K562 (cell line): ENCODE data around the gene IRAK3. TPM values are rescaled to one million over a fixed set of nuclear protein-coding genes. Genes with fewer than 3 reads are reported as not detected.
A peak's percentile ranks its signal among the peaks of the same experiment; 100 is the strongest.

Experiments used
- COPS2 ChIP-seq: fragments of 450-650 bp; conservative IDR thresholded peaks from 2 replicates; pipeline ENCODE4 v1.6.1; 2016; ENCODE audit warnings: mild to moderate bottlenecking, moderate library complexity
- DEAF1 ChIP-seq: fragments of 450-650 bp; formaldehyde crosslinking; IDR thresholded peaks from 2 replicates; pipeline ENCODE4 v1.4.0; 2020; ENCODE audit warnings: mild to moderate bottlenecking, moderate library complexity
- EP400 ChIP-seq: fragments of 450-650 bp; IDR thresholded peaks from 2 replicates; pipeline ENCODE4 v1.6.1; 2017; ENCODE audit warnings: antibody characterized with exemption, mild to moderate bottlenecking, moderate library complexity
- ETV6 ChIP-seq, 3 experiments: fragments of 150-350 bp in 1 of 3; sonication (generic) in 1 of 3; formaldehyde crosslinking in 1 of 3; IDR thresholded peaks; 2 replicates each; pipeline versions ENCODE4 v1.6.1 to v1.8.0; 2014 to 2022; ENCODE audit warnings: borderline replicate concordance in 2 of 3, low read depth in 2 of 3, antibody characterized with exemption in 1 of 3, low read length in 1 of 3, mild to moderate bottlenecking in 1 of 3, missing genetic modification reagents in 1 of 3
- FOXA1 ChIP-seq: fragments of 450-650 bp; IDR thresholded peaks from 2 replicates; pipeline ENCODE4 v1.6.1; 2016; ENCODE audit warnings: mild to moderate bottlenecking, borderline replicate concordance
- GTF2E2 ChIP-seq: fragments of 200-800 bp; sonication (Bioruptor generic); IDR thresholded peaks from 2 replicates; pipeline ENCODE4 v1.6.1; 2016; ENCODE audit warnings: missing genetic modification characterization, missing compliant biosample characterization
- GTF3C2 ChIP-seq: IDR thresholded peaks from 3 replicates; pipeline ENCODE4 v1.6.1; 2011; ENCODE audit warnings: borderline replicate concordance, mild to moderate bottlenecking, moderate library complexity; ENCODE audit not compliant: insufficient read length; ENCODE audit errors: extremely low read depth
- HLTF ChIP-seq: fragments of 450-650 bp; IDR thresholded peaks from 2 replicates; pipeline ENCODE4 v1.6.1; 2016
- KAT8 ChIP-seq: fragments of 450-650 bp; IDR thresholded peaks from 2 replicates; pipeline ENCODE4 v1.6.1; 2016; ENCODE audit warnings: low read depth, mild to moderate bottlenecking
- L3MBTL2 ChIP-seq: fragments of 450-650 bp; IDR thresholded peaks from 2 replicates; pipeline ENCODE4 v1.6.1; 2016; ENCODE audit warnings: mild to moderate bottlenecking, moderate library complexity
- SMAD3 ChIP-seq: fragments of 450-650 bp; formaldehyde crosslinking; conservative IDR thresholded peaks from 2 replicates; pipeline ENCODE4 v1.4.0; 2020; ENCODE audit warnings: mild to moderate bottlenecking
- TRIM25 ChIP-seq: fragments of 450-650 bp; IDR thresholded peaks from 2 replicates; pipeline ENCODE4 v1.7.0; 2016; ENCODE audit warnings: borderline replicate concordance
- U2AF2 ChIP-seq: fragments of 200-400 bp; formaldehyde crosslinking; optimal IDR thresholded peaks from 2 replicates; pipeline ENCODE3; 2017; ENCODE audit warnings: low read depth, mild to moderate bottlenecking, low read length
- ZBTB5 ChIP-seq: fragments of 450-650 bp; IDR thresholded peaks from 2 replicates; pipeline ENCODE4 v1.6.1; 2017; ENCODE audit warnings: antibody characterized with exemption
- ZNF12 ChIP-seq: sonication (generic); formaldehyde crosslinking; IDR thresholded peaks from 2 replicates; pipeline ENCODE4 v1.4.0; 2020; ENCODE audit warnings: mild to moderate bottlenecking, missing genetic modification reagents
- ZNF124 ChIP-seq: sonication (generic); formaldehyde crosslinking; IDR thresholded peaks from 2 replicates; pipeline ENCODE4 v1.8.1; 2022; ENCODE audit warnings: missing genetic modification reagents
- ZNF175 ChIP-seq: fragments of 200-800 bp; sonication (Bioruptor generic); IDR thresholded peaks from 2 replicates; pipeline ENCODE4 v1.6.1; 2016; ENCODE audit warnings: low read depth, mild to moderate bottlenecking, missing genetic modification characterization, missing compliant biosample characterization
- ZNF707 ChIP-seq: fragments of 250-450 bp; sonication (Bioruptor Pico); conservative IDR thresholded peaks from 2 replicates; pipeline ENCODE4 v1.8.0; 2022; ENCODE audit warnings: inconsistent platforms, mild to moderate bottlenecking, moderate library complexity
- ZNF785 ChIP-seq: fragments of 250-450 bp; sonication (Bioruptor Pico); IDR thresholded peaks from 2 replicates; pipeline ENCODE4 v1.4.0; 2020; ENCODE audit warnings: mild to moderate bottlenecking
- polyA plus RNA-seq, 8 experiments: library from polyadenylated mRNA; depleted of rRNA in 4 of 8; stranded (reverse) in 5 of 8; unstranded in 3 of 8; fragments of >200 nt; fragmentation: Nextera tagmentation in 2 of 8; fragmentation: Illumina TruSeq in 1 of 8; extraction: Ambion mirVana in 2 of 8; extraction: Trizol in 1 of 8; gene quantifications; 2 replicates each; pipeline versions ENCODE4 v1.2.1 to v1.2.3, GENCODE V29; 2011 to 2014; ENCODE audit warnings: inconsistent platforms in 1 of 8, missing spikeins in 1 of 8
- total RNA-seq, 7 experiments: library from RNA; depleted of rRNA in 6 of 7; stranded (reverse); fragments of >200 nt in 6 of 7; fragmentation: Illumina TruSeq in 2 of 7; extraction: Trizol in 2 of 7; gene quantifications; 2 replicates each; pipeline versions ENCODE4 v1.2.1 to v1.2.3, GENCODE V29; 2011 to 2021; ENCODE audit warnings: low replicate concordance in 1 of 7

The IRAK3 gene
- total and polyA plus RNA-seq, 9 of the 15 experiments (the other 6 are each of a cell fraction or from before 2014, with no cell fraction given): 0.06 to 0.09 (median 0.07) TPM; not detected in 6

- TF ChIP-seq ZBTB5: no peak
- no peak for TF ChIP-seq ZNF785 (CRISPR knock-in tag)
- peak; percentile 61; the same call in 1 of the 2 replicates for TF ChIP-seq KAT8
- no peak for TF ChIP-seq GTF3C2
- peak; percentile 94 for TF ChIP-seq EP400
- no peak for TF ChIP-seq FOXA1
- TF ChIP-seq L3MBTL2: peak; percentile 80
- TF ChIP-seq GTF2E2 (tag): no peak; the same call in 1 of the 2 replicates
- TF ChIP-seq ZNF707 (CRISPR knock-in tag): no peak
- no peak for TF ChIP-seq SMAD3 (CRISPR knock-in tag)
- TF ChIP-seq DEAF1 (CRISPR knock-in tag): 0 out of 2 replicates have a peak, but pooled peaks have one; percentile 11
- TF ChIP-seq ETV6 (IDR thresholded peaks at IDR 0.05; ENCODE audit: borderline replicate concordance in 1 of 2, low read depth in 2 of 2, low read length in 1 of 2): peak; percentile 93
- TF ChIP-seq ETV6 (CRISPR knock-in tag; IDR thresholded peaks at IDR 0.05; ENCODE audit: borderline replicate concordance): no peak
- TF ChIP-seq U2AF2: no peak
- TF ChIP-seq TRIM25: no peak
- no peak for TF ChIP-seq ZNF175 (CRISPR knock-in tag)
- TF ChIP-seq COPS2: no peak
- TF ChIP-seq ZNF124 (CRISPR knock-in tag): no peak
- peak; percentile 88; the same call in 1 of the 2 replicates for TF ChIP-seq HLTF
- no peak for TF ChIP-seq ZNF12 (CRISPR knock-in tag)
These were observed 19.5 kb upstream of the IRAK3 start, which contains the start of gene TMBIM4 (continued) for GRCh38 chr12:66169221-66170170.
